ENCODE measurements around the gene MIEF1.

Gene MIEF1

DNA sequence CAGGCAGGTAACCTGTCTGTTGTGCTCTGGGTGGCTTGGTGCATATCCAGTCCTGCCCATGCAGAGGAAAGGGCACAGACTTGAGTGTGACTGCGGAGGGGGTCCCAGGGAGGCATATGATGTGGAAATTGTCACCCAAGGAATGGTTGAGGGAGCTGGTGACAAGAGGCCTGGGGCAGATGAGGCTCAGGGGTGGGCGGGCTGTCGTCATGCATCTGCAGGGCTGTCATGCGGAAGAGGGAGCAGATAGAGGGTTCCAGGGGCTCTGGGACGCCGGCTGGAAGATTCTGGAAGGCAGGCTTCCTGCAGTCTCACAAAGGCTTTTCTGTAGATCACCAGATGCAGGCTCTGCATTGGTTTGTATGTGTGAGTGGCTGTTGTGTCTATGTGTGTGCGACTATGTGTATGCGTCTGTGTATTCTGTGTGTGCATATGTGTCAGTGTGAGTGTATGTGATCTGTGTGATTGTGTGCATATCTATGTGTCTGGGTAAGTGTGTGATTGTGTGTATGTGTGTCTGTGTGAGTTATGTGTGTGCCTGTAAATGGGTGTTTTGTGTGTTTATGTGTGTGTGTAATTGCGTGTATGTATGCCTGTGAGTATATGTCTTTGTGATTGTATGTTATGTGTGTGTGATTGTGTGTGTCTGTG lies 60.9 kb downstream of the MIEF1 start (continued):
- TF ChIP-seq CSDC2 (CRISPR knock-in tag; IDR thresholded peaks at IDR 0.05) = no peak
- no peak for TF ChIP-seq ZNF70 (CRISPR knock-in tag; IDR thresholded peaks at IDR 0.05)
- no peak for TF ChIP-seq ESRRG (CRISPR knock-in tag; IDR thresholded peaks at IDR 0.05)
- no peak for TF ChIP-seq ZC3H10 (CRISPR knock-in tag; IDR thresholded peaks at IDR 0.05)
- no peak for TF ChIP-seq PPARA (CRISPR knock-in tag; IDR thresholded peaks at IDR 0.05; ENCODE audit: borderline replicate concordance)
- no peak for TF ChIP-seq ZNF8 (CRISPR knock-in tag; IDR thresholded peaks at IDR 0.05)

DNA sequence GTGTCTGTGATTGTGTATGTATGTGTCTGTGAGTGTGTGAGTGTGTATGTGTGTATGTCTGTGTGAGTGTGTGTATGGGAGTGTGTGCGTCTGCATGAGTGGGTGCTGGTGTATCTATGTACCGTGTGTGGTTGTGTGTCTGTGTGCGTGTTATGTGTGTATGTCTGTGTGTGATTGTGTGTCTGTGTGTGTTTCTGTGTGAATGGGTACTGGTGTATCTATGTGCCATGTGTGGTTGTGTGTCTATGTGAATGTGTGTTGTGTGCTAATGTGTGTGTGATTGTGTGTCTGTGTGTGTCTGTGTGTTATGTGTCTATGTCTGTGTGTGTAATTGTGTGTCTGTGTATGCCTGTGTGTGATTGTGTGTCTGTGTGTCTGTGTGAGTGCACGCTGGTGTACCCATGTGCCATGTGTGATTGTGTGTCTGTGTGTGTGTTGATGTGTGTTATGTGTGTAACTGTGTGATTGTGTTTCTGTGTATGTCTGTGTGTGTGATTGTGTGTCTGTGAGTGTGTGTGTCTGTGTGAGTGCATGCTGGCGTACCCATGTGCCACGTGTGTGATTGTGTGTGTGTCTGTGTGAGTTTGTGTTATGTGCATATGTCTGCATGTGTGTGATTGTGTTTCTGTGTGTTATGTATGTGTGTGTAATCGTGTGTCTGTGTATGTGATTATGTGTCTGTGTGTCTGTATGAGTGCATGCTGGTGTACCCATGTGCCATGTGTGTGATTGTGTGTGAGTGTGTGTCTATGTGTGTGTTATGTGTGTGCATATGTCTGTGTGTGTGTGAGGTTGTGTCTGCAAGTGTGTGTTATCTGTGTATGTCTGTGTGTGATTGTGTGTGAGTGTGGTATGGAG lies 61.7 kb downstream of the MIEF1 start:
- no peak for TF ChIP-seq ESRRG (CRISPR knock-in tag; IDR thresholded peaks at IDR 0.05)
- TF ChIP-seq RARB (CRISPR knock-in tag; IDR thresholded peaks at IDR 0.05) = no peak
- no peak for TF ChIP-seq ZC3H10 (CRISPR knock-in tag; IDR thresholded peaks at IDR 0.05)
- TF ChIP-seq ZNF70 (CRISPR knock-in tag; IDR thresholded peaks at IDR 0.05) = no peak
- no peak for TF ChIP-seq CSDC2 (CRISPR knock-in tag; IDR thresholded peaks at IDR 0.05)

DNA sequence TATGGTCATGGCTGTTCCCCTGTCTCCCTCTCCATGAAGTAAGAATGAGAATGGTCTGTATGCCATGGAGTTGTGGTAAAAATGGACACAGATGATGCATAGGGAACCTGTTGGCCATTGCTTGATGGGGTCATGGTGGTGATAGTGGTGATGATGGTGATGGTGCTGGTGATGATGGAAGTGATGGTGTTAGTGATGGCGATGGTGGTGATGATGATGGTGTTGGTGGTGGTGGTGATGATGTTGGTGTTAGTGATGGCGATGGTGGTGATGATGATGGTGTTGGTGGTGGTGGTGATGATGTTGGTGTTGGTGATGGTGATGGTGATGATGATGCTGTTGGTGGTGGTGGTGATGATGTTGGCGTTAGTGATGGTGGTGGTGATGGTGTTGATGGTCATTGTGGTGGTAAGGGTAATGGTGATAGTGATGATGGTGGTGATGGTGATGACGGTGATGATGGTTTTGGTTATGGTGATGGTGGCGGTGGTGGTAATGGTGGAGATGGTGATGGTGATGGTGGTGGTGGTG lies 63.4 kb downstream of the MIEF1 start:
- no peak for TF ChIP-seq OSR1 (CRISPR knock-in tag; IDR thresholded peaks at IDR 0.05)
- TF ChIP-seq, protein P1, sequence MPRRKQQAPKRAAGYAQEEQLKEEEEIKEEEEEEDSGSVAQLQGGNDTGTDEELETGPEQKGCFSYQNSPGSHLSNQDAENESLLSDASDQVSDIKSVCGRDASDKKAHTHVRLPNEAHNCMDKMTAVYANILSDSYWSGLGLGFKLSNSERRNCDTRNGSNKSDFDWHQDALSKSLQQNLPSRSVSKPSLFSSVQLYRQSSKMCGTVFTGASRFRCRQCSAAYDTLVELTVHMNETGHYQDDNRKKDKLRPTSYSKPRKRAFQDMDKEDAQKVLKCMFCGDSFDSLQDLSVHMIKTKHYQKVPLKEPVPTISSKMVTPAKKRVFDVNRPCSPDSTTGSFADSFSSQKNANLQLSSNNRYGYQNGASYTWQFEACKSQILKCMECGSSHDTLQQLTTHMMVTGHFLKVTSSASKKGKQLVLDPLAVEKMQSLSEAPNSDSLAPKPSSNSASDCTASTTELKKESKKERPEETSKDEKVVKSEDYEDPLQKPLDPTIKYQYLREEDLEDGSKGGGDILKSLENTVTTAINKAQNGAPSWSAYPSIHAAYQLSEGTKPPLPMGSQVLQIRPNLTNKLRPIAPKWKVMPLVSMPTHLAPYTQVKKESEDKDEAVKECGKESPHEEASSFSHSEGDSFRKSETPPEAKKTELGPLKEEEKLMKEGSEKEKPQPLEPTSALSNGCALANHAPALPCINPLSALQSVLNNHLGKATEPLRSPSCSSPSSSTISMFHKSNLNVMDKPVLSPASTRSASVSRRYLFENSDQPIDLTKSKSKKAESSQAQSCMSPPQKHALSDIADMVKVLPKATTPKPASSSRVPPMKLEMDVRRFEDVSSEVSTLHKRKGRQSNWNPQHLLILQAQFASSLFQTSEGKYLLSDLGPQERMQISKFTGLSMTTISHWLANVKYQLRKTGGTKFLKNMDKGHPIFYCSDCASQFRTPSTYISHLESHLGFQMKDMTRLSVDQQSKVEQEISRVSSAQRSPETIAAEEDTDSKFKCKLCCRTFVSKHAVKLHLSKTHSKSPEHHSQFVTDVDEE (CRISPR knock-in tag; IDR thresholded peaks at IDR 0.05) = no peak
- no peak for TF ChIP-seq ZFP30 (CRISPR knock-in tag; IDR thresholded peaks at IDR 0.05)
- TF ChIP-seq ZNF565 (CRISPR knock-in tag; conservative IDR thresholded peaks at IDR 0.05; ENCODE audit: low read depth) = no peak
- no peak for ATAC-seq

More for the DNA sequence above, 61.7 kb downstream of the MIEF1 start:
- ATAC-seq = no peak

- ATAC-seq = no peak
- no peak for TF ChIP-seq TOX (CRISPR knock-in tag; IDR thresholded peaks at IDR 0.05; ENCODE audit: borderline replicate concordance)
- no peak for TF ChIP-seq POU6F1 (CRISPR knock-in tag; IDR thresholded peaks at IDR 0.05; ENCODE audit: borderline replicate concordance, low read depth)
- TF ChIP-seq ZFP30 (CRISPR knock-in tag; IDR thresholded peaks at IDR 0.05) = no peak
- TF ChIP-seq, protein P2, sequence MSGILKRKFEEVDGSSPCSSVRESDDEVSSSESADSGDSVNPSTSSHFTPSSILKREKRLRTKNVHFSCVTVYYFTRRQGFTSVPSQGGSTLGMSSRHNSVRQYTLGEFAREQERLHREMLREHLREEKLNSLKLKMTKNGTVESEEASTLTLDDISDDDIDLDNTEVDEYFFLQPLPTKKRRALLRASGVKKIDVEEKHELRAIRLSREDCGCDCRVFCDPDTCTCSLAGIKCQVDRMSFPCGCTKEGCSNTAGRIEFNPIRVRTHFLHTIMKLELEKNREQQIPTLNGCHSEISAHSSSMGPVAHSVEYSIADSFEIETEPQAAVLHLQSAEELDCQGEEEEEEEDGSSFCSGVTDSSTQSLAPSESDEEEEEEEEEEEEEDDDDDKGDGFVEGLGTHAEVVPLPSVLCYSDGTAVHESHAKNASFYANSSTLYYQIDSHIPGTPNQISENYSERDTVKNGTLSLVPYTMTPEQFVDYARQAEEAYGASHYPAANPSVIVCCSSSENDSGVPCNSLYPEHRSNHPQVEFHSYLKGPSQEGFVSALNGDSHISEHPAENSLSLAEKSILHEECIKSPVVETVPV (CRISPR knock-in tag; IDR thresholded peaks at IDR 0.05) = no peak
- TF ChIP-seq ZNF565 (CRISPR knock-in tag; conservative IDR thresholded peaks at IDR 0.05; ENCODE audit: low read depth) = no peak
- no peak for TF ChIP-seq PPARA (CRISPR knock-in tag; IDR thresholded peaks at IDR 0.05; ENCODE audit: borderline replicate concordance)
- no peak for TF ChIP-seq ARNTL (CRISPR knock-in tag; IDR thresholded peaks at IDR 0.05; ENCODE audit: borderline replicate concordance, low read depth)
- TF ChIP-seq OSR1 (CRISPR knock-in tag; IDR thresholded peaks at IDR 0.05) = no peak
- TF ChIP-seq ZFP3 (CRISPR knock-in tag; IDR thresholded peaks at IDR 0.05) = no peak
- no peak for TF ChIP-seq ZNF8 (CRISPR knock-in tag; IDR thresholded peaks at IDR 0.05)
- TF ChIP-seq CSDC2 (CRISPR knock-in tag; IDR thresholded peaks at IDR 0.05) = no peak
- TF ChIP-seq BACH2 (CRISPR knock-in tag; IDR thresholded peaks at IDR 0.05; ENCODE audit: borderline replicate concordance) = no peak
- TF ChIP-seq ZNF70 (CRISPR knock-in tag; IDR thresholded peaks at IDR 0.05) = no peak
- TF ChIP-seq RARB (CRISPR knock-in tag; IDR thresholded peaks at IDR 0.05) = no peak
- TF ChIP-seq, protein P3, sequence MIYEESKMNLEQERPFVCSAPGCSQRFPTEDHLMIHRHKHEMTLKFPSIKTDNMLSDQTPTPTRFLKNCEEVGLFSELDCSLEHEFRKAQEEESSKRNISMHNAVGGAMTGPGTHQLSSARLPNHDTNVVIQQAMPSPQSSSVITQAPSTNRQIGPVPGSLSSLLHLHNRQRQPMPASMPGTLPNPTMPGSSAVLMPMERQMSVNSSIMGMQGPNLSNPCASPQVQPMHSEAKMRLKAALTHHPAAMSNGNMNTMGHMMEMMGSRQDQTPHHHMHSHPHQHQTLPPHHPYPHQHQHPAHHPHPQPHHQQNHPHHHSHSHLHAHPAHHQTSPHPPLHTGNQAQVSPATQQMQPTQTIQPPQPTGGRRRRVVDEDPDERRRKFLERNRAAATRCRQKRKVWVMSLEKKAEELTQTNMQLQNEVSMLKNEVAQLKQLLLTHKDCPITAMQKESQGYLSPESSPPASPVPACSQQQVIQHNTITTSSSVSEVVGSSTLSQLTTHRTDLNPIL (CRISPR knock-in tag; IDR thresholded peaks at IDR 0.05; ENCODE audit: low read depth) = no peak
Measured at GRCh38 chr22:39567135-39567946, 65.3 kb downstream of the MIEF1 start.

Data from SK-N-SH treated with all-trans-retinoic acid at 6 μM for 48 hours (cell line).